Subcutaneous abdominal adipose tissue (tissue), 5 donors: ENCODE data around the gene AFDN.

Experiments used
- H3K27ac ChIP-seq: one replicate; pipeline ENCODE4 v1.7.0; 2013; ENCODE audit warnings: low read depth, mild to moderate bottlenecking, inconsistent platforms, low read length, moderate library complexity
- H3K27me3 ChIP-seq, 5 donors: one replicate each; pipeline ENCODE4 v1.7.0; 2013; ENCODE audit warnings: low read length in 5 of 5, inconsistent platforms in 1 of 5; ENCODE audit not compliant: control insufficient read depth in 5 of 5, insufficient read depth in 4 of 5
- H3K36me3 ChIP-seq, 5 donors: one replicate each; pipeline ENCODE4 v1.7.0; 2013; ENCODE audit warnings: low read length in 5 of 5; ENCODE audit not compliant: control insufficient read depth in 5 of 5, insufficient read depth in 5 of 5
- H3K4me1 ChIP-seq, 5 donors: one replicate each; pipeline ENCODE4 v1.7.0; 2013; ENCODE audit warnings: low read length in 5 of 5, mild to moderate bottlenecking in 3 of 5, moderate library complexity in 1 of 5; ENCODE audit not compliant: control insufficient read depth in 5 of 5, insufficient read depth in 5 of 5
- H3K4me3 ChIP-seq, 5 donors: one replicate each; pipeline ENCODE4 v1.7.0; 2013; ENCODE audit warnings: low read length in 5 of 5, low read depth in 1 of 5
- H3K9ac ChIP-seq, 5 donors: one replicate each; pipeline ENCODE4 v1.7.0; 2013; ENCODE audit warnings: low read length in 5 of 5, mild to moderate bottlenecking in 4 of 5, moderate library complexity in 3 of 5
- H3K9me3 ChIP-seq, 5 donors: one replicate each; pipeline ENCODE4 v1.7.0; 2013; ENCODE audit warnings: low read length in 5 of 5; ENCODE audit not compliant: control insufficient read depth in 5 of 5
- donor health status: healthy.
- donor health status: healthy.
- donor health status: healthy.
- donor health status: healthy.
- donor health status: healthy.

AFDN gene

DNA sequence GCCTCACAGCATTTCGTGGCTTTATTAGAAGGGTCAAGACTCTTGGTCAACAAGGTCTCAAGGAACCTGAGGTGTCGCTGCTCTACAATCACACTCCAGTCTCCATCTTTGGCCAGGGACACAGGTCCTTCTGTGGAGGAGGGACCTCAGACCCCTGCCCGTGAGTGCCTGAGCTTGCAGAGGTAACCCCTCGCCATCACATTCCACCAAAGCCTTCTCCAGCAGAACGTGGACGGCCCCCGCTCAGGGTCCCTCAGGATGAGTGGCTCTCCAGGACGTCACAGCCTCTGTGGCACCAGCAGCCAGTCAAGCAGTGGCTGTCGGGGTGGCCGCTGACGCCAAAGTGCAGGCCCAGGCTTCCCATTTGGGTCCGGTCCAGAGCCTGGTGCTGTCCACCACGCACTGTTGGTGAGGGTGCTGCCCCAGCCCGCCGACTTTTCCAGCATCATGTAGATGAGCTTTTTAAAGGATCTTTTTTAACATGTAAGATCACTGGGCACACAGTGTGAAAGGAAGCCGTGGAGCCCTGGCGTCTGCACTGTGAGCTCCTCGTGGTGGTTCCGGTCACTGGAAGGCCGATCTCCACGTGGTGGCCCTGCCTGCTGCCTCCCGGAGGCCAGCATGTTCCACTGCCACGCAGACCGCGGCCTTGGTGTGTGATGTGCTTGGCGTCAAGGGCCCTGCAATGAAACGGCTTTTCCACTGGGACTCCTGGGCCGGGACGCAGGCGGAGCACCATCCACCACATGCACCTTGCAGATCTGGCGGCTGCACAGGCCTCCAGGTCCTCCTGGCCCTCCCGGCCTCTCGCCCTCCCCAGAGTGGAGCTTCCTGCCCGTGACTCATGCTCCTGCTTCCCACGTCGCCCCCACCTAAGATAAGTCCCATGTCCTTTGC, 162.5 kb downstream of the AFDN start:
- Histone ChIP-seq H3K9me3 (peaks cover 0 to 2% (median 0%) of the 10 kb centered on the region in 5 donors), H3K27ac (peak overlapping the region; percentile 46), H3K9ac (no peak overlapping the region), H3K27me3 (no peaks in the 10 kb centered on the region), H3K36me3 (no peaks in the 10 kb centered on the region), H3K4me1 (peaks cover 0 to 36% (median 5%) of the 10 kb centered on the region in 5 donors), H3K4me3 (no peak overlapping the region)

DNA sequence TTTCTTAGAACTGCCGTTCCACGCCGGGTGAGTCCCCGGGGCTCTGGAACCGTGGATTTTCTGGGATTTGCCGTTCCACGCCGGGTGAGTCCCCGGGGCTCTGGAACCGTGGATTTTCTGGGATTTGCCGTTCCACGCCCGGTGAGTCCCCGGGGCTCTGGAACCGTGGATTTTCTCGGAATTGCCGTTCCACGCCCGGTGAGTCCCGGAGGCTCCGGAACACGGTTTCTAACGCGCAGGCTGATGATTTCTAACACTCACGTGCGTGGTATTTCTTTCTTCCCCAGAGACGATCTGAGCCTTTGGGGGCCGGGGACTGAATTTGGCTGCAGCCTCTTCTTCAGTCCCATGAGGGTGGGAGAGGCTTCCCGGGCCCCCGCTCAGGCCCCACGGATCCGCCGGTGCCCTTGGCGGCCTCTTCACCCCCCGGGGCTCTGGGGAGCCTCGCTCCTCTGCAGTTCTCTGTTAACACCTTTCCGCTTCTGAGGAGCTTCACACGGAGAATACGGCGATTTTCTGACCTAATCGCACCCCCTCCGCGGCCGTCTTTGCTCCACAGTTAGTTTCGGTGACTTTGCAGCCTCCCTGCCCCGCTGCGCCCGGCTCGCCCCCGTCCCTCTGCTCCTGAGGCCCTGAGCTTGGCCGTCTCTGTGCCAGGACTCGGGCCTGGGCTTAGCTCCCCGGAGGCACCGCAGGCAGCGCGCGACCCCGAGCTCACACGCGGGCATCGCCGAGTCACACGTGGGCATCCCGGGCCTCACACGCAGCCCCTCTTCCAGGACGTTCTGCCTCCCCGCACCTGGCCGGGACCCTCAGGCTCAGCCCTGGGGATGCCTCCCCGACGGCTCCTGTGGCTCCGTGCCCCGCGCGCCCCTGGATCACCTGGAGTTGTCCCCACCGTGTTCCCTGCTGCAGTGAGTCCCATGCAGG, 163.6 kb downstream of the AFDN start:
- H3K4me3 ChIP-seq: no peak overlapping the region
- no peaks in the 10 kb centered on the region for H3K9me3 ChIP-seq
- H3K27me3 ChIP-seq: no peaks in the 10 kb centered on the region
- H3K4me1 ChIP-seq: peaks cover 0 to 41% (median 5%) of the 10 kb centered on the region in 5 donors
- no peaks in the 10 kb centered on the region for H3K36me3 ChIP-seq
- no peak overlapping the region for H3K27ac ChIP-seq
- no peak overlapping the region for H3K9ac ChIP-seq

DNA sequence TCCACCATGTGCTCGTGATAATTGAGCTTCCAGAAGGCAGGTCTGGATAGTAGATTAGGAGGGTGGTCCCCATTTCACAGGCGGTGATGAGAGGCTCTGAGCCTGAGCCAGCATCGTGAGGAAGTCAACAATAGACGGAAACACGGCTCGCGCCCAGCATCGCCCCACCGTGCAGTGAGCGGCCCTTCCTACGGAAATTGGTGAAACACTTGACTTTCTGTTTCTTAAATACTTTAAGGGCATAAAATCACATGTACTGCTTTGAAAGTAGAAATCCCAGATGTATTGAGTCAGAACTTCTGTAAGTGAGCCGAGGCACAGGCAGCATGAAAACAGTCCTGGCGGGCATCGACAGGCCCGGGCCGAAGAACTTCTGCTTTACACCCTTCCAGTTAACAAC, 166.5 kb downstream of the AFDN start:
- H3K9ac ChIP-seq: no peak overlapping the region
- H3K4me3 ChIP-seq: no peak overlapping the region
- H3K27me3 ChIP-seq: peaks cover 0 to 3% (median 0%) of the 10 kb centered on the region in 5 donors
- H3K27ac ChIP-seq: peak overlapping the region; percentile 32
- H3K9me3 ChIP-seq: no peaks in the 10 kb centered on the region
- no peaks in the 10 kb centered on the region for H3K36me3 ChIP-seq
- H3K4me1 ChIP-seq: peaks cover 0 to 29% (median 3%) of the 10 kb centered on the region in 5 donors

DNA sequence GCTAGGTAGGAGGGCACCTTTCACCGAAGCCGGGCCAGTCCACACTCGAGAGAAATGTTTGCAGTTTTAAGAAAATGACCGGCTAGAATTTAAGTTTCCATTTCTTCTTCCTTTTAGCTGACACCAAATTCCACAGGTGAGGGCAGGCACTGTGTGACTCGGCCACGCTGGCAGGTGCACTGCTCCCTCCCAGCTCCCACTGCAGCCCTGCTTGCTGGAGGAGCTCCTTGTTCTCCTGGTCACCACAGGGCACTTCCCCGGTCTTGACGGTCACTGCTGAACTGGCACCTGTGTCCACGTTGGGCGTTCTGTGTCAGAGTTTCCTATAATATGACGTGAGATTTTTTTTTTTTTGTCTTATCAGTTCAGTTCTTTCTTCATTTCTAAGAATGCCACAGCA, 167.1 kb downstream of the AFDN start:
- Histone ChIP-seq H3K36me3 (no peaks in the 10 kb centered on the region), H3K9ac (peak overlapping the region in 1 of 5 donors; percentile 30), H3K27ac (peak overlapping the region; percentile 30), H3K4me3 (no peak overlapping the region), H3K4me1 (peaks cover 0 to 24% (median 3%) of the 10 kb centered on the region in 5 donors), H3K9me3 (no peaks in the 10 kb centered on the region), H3K27me3 (peaks cover 0 to 3% (median 0%) of the 10 kb centered on the region in 5 donors)

DNA sequence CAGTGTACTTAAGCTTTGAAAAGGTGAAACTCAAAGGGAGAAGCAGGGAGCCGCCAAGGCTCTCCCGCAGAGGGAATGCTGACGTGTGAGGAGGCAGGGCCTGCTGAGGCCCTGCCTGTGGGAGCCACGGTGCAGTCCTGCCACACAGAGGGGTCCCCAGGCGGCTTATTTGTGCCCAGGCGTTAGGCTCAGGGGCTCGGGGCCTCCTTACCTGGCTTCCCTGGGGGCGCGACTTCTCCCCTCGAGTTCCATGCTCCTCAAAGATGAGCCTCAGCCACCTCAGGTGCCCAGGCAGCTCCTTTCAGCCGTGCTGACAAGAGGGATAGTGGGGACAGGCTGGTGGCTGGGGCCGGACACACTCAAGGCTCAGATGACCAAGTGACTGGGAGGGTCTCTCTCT, 168.6 kb downstream of the AFDN start:
- no peak overlapping the region for H3K4me3 ChIP-seq
- H3K9me3 ChIP-seq: no peaks in the 10 kb centered on the region
- no peaks in the 10 kb centered on the region for H3K36me3 ChIP-seq
- H3K27me3 ChIP-seq: peaks cover 0 to 3% (median 0%) of the 10 kb centered on the region in 5 donors
- no peak overlapping the region for H3K9ac ChIP-seq
- H3K27ac ChIP-seq: no peak overlapping the region
- H3K4me1 ChIP-seq: peaks cover 0 to 17% (median 3%) of the 10 kb centered on the region in 5 donors

DNA sequence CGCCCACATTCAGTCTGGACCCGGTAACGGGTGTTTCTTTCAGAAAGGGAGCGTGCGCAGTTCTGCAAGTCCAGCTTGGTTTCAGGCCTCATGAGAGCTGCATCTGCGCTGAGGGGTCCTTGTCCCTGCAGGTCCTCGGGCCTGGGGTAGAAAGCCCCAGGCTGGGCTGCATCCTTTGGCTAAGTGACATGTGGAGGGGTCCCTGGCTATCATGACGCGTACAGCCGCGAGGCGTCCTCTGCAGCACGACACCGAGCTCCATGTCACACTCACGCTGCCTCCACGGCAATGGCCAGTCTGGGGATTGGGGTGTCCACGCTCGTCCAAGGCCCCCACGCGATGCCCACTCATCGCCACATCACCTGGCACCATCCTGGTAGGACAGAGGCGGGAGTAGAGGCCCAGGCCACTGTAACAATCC, 169.0 kb downstream of the AFDN start:
- Histone ChIP-seq H3K4me1 (peaks cover 0 to 17% (median 3%) of the 10 kb centered on the region in 5 donors), H3K27ac (no peak overlapping the region)

DNA sequence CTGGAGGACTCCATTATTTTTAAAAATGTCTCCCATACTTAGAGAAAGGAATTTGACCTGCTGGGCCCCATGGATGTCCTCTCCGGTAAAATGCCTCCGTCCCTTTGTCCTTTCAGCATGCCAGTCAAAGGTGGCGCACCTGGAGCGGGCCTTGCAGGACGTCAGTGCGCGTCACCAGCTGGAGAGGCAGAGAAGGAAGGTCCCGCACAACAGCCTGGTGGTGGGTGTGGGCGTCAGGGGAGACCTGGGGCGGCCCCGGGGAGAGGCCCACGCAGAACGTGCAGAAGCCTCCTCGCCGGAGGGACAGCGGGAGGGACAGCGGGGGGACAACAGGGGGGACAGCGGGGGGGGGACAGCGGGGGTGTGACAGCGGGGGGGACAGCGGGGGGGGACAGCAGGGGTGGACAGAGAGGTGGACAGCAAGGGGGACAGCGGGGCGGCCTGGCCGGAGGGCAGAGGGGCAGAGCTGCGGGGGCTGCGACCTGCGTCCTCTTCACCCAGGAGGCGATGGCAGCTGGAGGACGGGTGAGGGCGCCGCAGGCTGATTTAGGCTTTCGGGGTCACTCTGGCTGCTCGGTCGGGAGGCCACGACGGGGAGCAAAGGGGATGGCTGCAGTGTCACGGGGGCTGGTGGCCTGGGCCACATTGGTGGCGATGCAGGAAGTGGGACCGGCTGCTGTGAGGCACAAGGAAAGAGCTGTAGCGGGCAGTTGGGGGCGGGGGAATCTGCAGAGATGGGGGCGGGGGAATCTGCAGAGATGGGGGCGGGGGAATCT, 169.9 kb downstream of the AFDN start:
- Histone ChIP-seq H3K9ac (no peak overlapping the region), H3K27me3 (peaks cover 0 to 5% (median 2%) of the 10 kb centered on the region in 5 donors), H3K4me3 (no peak overlapping the region), H3K36me3 (no peaks in the 10 kb centered on the region), H3K27ac (no peak overlapping the region), H3K9me3 (no peaks in the 10 kb centered on the region), H3K4me1 (peaks cover 0 to 17% (median 3%) of the 10 kb centered on the region in 5 donors)

More for the DNA sequence above, 169.0 kb downstream of the AFDN start:
- Histone ChIP-seq H3K4me3 (no peak overlapping the region), H3K36me3 (no peaks in the 10 kb centered on the region), H3K27me3 (peaks cover 0 to 3% (median 2%) of the 10 kb centered on the region in 5 donors), H3K9ac (no peak overlapping the region), H3K9me3 (no peaks in the 10 kb centered on the region)

DNA sequence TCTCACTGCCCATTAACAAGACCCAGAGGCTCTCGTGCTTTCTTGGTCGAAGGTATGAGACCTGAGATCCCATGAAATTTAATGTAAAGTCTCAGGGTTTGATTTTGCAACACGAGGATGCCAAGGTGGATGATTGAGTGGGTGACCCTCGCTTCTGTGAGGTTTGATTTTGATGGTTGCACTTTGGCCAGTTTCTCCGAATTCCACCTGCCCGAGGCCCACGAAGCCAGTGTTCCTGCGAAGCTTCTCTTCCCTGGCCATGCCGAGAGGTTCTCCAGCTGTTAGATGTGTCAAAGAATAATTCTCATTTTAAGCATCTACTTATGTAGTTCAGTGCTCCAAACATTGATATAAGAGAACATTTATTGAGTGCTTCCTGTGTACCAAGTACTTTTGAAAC, 170.9 kb downstream of the AFDN start, which contains the start of gene KIF25:
TSS of gene KIF25 (plus strand) at position 30 of the 400 bp plus-strand sequence. CDS start 31,915 bp downstream, outside the sequence.
- Histone ChIP-seq H3K36me3 (no peaks in the 10 kb centered on the region), H3K27ac (no peak within 1 kb of the TSS), H3K9me3 (no peaks in the 10 kb centered on the region), H3K27me3 (peaks cover 0 to 5% (median 2%) of the 10 kb centered on the region in 5 donors), H3K4me3 (no peak within 1 kb of the TSS), H3K9ac (no peak within 1 kb of the TSS), H3K4me1 (peaks cover 0 to 16% (median 3%) of the 10 kb centered on the region in 5 donors)

DNA sequence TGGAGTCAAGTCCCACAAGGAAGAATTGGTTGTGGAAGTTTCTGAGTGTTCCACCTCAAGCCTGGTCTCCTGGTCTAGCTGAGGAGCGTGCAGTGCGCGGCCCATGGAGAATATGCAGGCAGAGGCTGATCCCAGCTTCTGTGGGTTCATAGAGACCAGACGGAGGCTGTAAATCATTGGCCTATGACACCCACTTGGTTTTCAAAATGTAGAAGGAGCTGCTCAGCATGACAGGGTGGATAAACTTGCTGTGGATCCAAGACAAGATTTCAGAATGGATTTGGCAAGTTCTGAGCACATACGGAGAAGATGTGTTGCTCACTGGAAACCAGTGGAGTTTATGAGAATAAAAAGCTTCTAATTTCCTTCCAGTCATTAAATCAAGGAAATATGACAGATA, 171.5 kb downstream of the AFDN start:
- H3K27me3 ChIP-seq: peaks cover 0 to 5% (median 2%) of the 10 kb centered on the region in 5 donors
- no peak overlapping the region for H3K27ac ChIP-seq

More for the DNA sequence above, 171.5 kb downstream of the AFDN start:
- H3K9me3 ChIP-seq: no peaks in the 10 kb centered on the region
- peaks cover 0 to 17% (median 3%) of the 10 kb centered on the region in 5 donors for H3K4me1 ChIP-seq
- H3K9ac ChIP-seq: no peak overlapping the region
- H3K36me3 ChIP-seq: no peaks in the 10 kb centered on the region
- no peak overlapping the region for H3K4me3 ChIP-seq
